GM12878 (cell line): ENCODE results near the gene SPAG6.

Experiments used
- CTCF ChIP-seq, 3 experiments: IDR thresholded peaks in 2 of 3; conservative IDR thresholded peaks in 1 of 3; 2 replicates each; pipeline ENCODE4 v1.5.1; 2011; ENCODE audit warnings: low read depth in 3 of 3, low read length in 3 of 3, mild to moderate bottlenecking in 3 of 3, control low read depth in 2 of 3, moderate library complexity in 2 of 3, inconsistent platforms in 1 of 3, mixed read lengths in 1 of 3; ENCODE audit not compliant: control insufficient read depth in 2 of 3, insufficient read depth in 1 of 3; ENCODE audit errors: extremely low read depth in 1 of 3
- EGR1 ChIP-seq, 2 experiments: IDR thresholded peaks; 1 replicate in 1 of 2; 2 replicates in 1 of 2; pipeline ENCODE4 v1.6.1; 2011 to 2012; ENCODE audit warnings: low read depth in 2 of 2, low read length in 2 of 2, borderline replicate concordance in 1 of 2, mild to moderate bottlenecking in 1 of 2, moderate library complexity in 1 of 2
- EP300 ChIP-seq, 2 experiments: fragments of 150-350 bp in 1 of 2; IDR thresholded peaks; 2 replicates each; pipeline ENCODE4 v1.6.1; 2011 to 2012; ENCODE audit warnings: low read depth in 2 of 2, low read length in 2 of 2, borderline replicate concordance in 1 of 2, improper control_type of control experiment in 1 of 2, inconsistent platforms in 1 of 2; ENCODE audit not compliant: control insufficient read depth in 1 of 2
- EZH2 ChIP-seq: IDR thresholded peaks from 2 replicates; pipeline ENCODE4 v1.6.1; 2012; ENCODE audit warnings: low read depth, mild to moderate bottlenecking, control low read depth, inconsistent platforms, low read length, borderline replicate concordance; ENCODE audit not compliant: control insufficient read depth
- PBX3 ChIP-seq: IDR thresholded peaks from 2 replicates; pipeline ENCODE4 v1.6.1; 2011; ENCODE audit warnings: mild to moderate bottlenecking, low read depth, low read length, moderate library complexity; ENCODE audit not compliant: insufficient replicate concordance
- PKNOX1 ChIP-seq: fragments of 450-650 bp; IDR thresholded peaks from 2 replicates; pipeline ENCODE4 v1.6.1; 2016; ENCODE audit warnings: mild to moderate bottlenecking
- POLR2AphosphoS5 ChIP-seq: IDR thresholded peaks from 2 replicates; pipeline ENCODE4 v1.6.1; 2011; ENCODE audit warnings: mild to moderate bottlenecking, low read length, inconsistent platforms
- USF2 ChIP-seq: IDR thresholded peaks from 2 replicates; pipeline ENCODE4 v1.6.1; 2011; ENCODE audit warnings: low read depth, low read length, improper control_type of control experiment, borderline replicate concordance
- ZNF207 ChIP-seq: fragments of 450-650 bp; IDR thresholded peaks from 2 replicates; pipeline ENCODE4 v1.6.1; 2014; ENCODE audit warnings: antibody characterized with exemption, mild to moderate bottlenecking, borderline replicate concordance
- TF ChIP-seq, protein P1 (sequence below): IDR thresholded peaks from 2 replicates; pipeline ENCODE4 v1.6.1; 2012; ENCODE audit warnings: low read depth, low read length, improper control_type of control experiment
- TF ChIP-seq, protein P2 (sequence below): fragments of 450-650 bp; IDR thresholded peaks from 2 replicates; pipeline ENCODE4 v1.6.1; 2016; ENCODE audit warnings: mild to moderate bottlenecking, moderate library complexity, borderline replicate concordance

GRCh38 chr10:22338185-22338900, 7.0 kb upstream of the SPAG6 start:
- TF ChIP-seq, protein P1, sequence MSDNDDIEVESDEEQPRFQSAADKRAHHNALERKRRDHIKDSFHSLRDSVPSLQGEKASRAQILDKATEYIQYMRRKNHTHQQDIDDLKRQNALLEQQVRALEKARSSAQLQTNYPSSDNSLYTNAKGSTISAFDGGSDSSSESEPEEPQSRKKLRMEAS, result no peak
- TF ChIP-seq PKNOX1 (no peak), ZNF207 (no peak), POLR2AphosphoS5 (no peak), EZH2 (no peak; the same call in 1 of the 2 replicates), CTCF (IDR thresholded peaks at IDR 0.05 in 2 of 3, conservative IDR thresholded peaks at IDR 0.05 in 1 of 3; ENCODE audit: control insufficient read depth in 2 of 3, extremely low read depth in 1 of 3, insufficient read depth in 1 of 3, low read depth in 3 of 3, low read length in 3 of 3) (no peak), EP300 (IDR thresholded peaks at IDR 0.05; ENCODE audit: borderline replicate concordance in 1 of 2, control insufficient read depth in 1 of 2, low read depth in 2 of 2, low read length in 2 of 2) (no peak), EGR1 (IDR thresholded peaks at IDR 0.05; ENCODE audit: borderline replicate concordance in 1 of 2, low read depth in 2 of 2, low read length in 2 of 2) (no peak), PBX3 (no peak), USF2 (no peak)
- TF ChIP-seq, protein P2, sequence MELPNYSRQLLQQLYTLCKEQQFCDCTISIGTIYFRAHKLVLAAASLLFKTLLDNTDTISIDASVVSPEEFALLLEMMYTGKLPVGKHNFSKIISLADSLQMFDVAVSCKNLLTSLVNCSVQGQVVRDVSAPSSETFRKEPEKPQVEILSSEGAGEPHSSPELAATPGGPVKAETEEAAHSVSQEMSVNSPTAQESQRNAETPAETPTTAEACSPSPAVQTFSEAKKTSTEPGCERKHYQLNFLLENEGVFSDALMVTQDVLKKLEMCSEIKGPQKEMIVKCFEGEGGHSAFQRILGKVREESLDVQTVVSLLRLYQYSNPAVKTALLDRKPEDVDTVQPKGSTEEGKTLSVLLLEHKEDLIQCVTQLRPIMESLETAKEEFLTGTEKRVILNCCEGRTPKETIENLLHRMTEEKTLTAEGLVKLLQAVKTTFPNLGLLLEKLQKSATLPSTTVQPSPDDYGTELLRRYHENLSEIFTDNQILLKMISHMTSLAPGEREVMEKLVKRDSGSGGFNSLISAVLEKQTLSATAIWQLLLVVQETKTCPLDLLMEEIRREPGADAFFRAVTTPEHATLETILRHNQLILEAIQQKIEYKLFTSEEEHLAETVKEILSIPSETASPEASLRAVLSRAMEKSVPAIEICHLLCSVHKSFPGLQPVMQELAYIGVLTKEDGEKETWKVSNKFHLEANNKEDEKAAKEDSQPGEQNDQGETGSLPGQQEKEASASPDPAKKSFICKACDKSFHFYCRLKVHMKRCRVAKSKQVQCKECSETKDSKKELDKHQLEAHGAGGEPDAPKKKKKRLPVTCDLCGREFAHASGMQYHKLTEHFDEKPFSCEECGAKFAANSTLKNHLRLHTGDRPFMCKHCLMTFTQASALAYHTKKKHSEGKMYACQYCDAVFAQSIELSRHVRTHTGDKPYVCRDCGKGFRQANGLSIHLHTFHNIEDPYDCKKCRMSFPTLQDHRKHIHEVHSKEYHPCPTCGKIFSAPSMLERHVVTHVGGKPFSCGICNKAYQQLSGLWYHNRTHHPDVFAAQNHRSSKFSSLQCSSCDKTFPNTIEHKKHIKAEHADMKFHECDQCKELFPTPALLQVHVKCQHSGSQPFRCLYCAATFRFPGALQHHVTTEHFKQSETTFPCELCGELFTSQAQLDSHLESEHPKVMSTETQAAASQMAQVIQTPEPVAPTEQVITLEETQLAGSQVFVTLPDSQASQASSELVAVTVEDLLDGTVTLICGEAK, result no peak
